Neuronal stem cell (in vitro differentiated cells): ENCODE results near the gene ZBTB44.

Experiments
- DNase-seq: peaks from one replicate; pipeline ENCODE4 v3.0.0-alpha.2; 2013; ENCODE audit warnings: low spot score
- H2AFZ ChIP-seq: one replicate; pipeline ENCODE4 v1.6.1; 2013; ENCODE audit warnings: mild to moderate bottlenecking, low read length, inconsistent platforms
- H2AK5ac ChIP-seq: 2 replicates; pipeline ENCODE4 v1.6.1; 2013; ENCODE audit warnings: low read depth, mild to moderate bottlenecking, inconsistent platforms, low read length, moderate library complexity, mixed read lengths
- H2BK120ac ChIP-seq: 2 replicates; pipeline ENCODE4 v1.6.1; 2013; ENCODE audit warnings: low read depth, mild to moderate bottlenecking, inconsistent platforms, low read length, moderate library complexity, mixed read lengths
- H2BK12ac ChIP-seq: one replicate; pipeline ENCODE4 v1.6.1; 2013; ENCODE audit warnings: low read length, inconsistent platforms
- H2BK15ac ChIP-seq: 2 replicates; pipeline ENCODE4 v1.6.1; 2013; ENCODE audit warnings: mild to moderate bottlenecking, low read length, inconsistent platforms, mixed read lengths
- H2BK5ac ChIP-seq: one replicate; pipeline ENCODE4 v1.6.1; 2013; ENCODE audit warnings: inconsistent platforms, mild to moderate bottlenecking, low read length, moderate library complexity
- H3K14ac ChIP-seq: one replicate; pipeline ENCODE4 v1.6.1; 2013; ENCODE audit warnings: low read length, inconsistent platforms
- H3K18ac ChIP-seq: 2 replicates; pipeline ENCODE4 v1.6.1; 2013; ENCODE audit warnings: low read length, inconsistent platforms
- H3K23ac ChIP-seq: 2 replicates; pipeline ENCODE4 v1.6.1; 2013; ENCODE audit warnings: low read depth, mild to moderate bottlenecking, mixed read lengths, low read length, inconsistent platforms; ENCODE audit not compliant: poor library complexity
- H3K27ac ChIP-seq: replicated peaks from 3 replicates; pipeline ENCODE4 v1.5.1; 2013; ENCODE audit warnings: low read length, inconsistent platforms
- H3K27me3 ChIP-seq, 3 experiments: 2 replicates each; pipeline ENCODE4 v1.6.1; 2013; ENCODE audit warnings: low read length in 3 of 3, mild to moderate bottlenecking in 2 of 3, inconsistent platforms in 1 of 3, low read depth in 1 of 3, mixed read lengths in 1 of 3, moderate library complexity in 1 of 3; ENCODE audit not compliant: control insufficient read depth in 3 of 3, insufficient read depth in 3 of 3
- H3K36me3 ChIP-seq, 2 donors: replicated peaks in 1 of 2; 2 replicates each; pipeline ENCODE4 v1.6.1; 2013; ENCODE audit warnings: low read length in 2 of 2; ENCODE audit not compliant: control insufficient read depth in 2 of 2, insufficient read depth in 2 of 2
- H3K4ac ChIP-seq: 2 replicates; pipeline ENCODE4 v1.6.1; 2013; ENCODE audit warnings: inconsistent platforms, mild to moderate bottlenecking, low read length, moderate library complexity
- H3K4me1 ChIP-seq, 2 donors: 1 replicate in 1 of 2; 2 replicates in 1 of 2; pipeline ENCODE4 v1.6.1; 2013; ENCODE audit warnings: low read length in 2 of 2, low read depth in 1 of 2; ENCODE audit not compliant: control insufficient read depth in 2 of 2, insufficient read depth in 1 of 2
- H3K4me2 ChIP-seq: one replicate; pipeline ENCODE4 v1.6.1; 2013; ENCODE audit warnings: mild to moderate bottlenecking, low read length, inconsistent platforms; ENCODE audit not compliant: insufficient read depth, poor library complexity, severe bottlenecking
- H3K4me3 ChIP-seq, 2 donors: 2 replicates each; pipeline ENCODE4 v1.5.1; 2013; ENCODE audit warnings: low read length in 2 of 2, mild to moderate bottlenecking in 2 of 2, inconsistent platforms in 1 of 2, moderate library complexity in 1 of 2
- H3K79me1 ChIP-seq: one replicate; pipeline ENCODE4 v1.6.1; 2013; ENCODE audit warnings: low read depth, mild to moderate bottlenecking, inconsistent platforms, low read length, moderate library complexity
- H3K9ac ChIP-seq: one replicate; pipeline ENCODE4 v1.6.1; 2013; ENCODE audit warnings: mild to moderate bottlenecking, low read depth, low read length, inconsistent platforms; ENCODE audit not compliant: poor library complexity
- H3K9me3 ChIP-seq, 2 donors: replicated peaks in 1 of 2; 2 replicates each; pipeline versions ENCODE3 to v1.6.1; 2013; ENCODE audit warnings: low read length in 2 of 2, mild to moderate bottlenecking in 2 of 2, inconsistent platforms in 1 of 2, low read depth in 1 of 2, mixed read lengths in 1 of 2, moderate library complexity in 1 of 2; ENCODE audit not compliant: control insufficient read depth in 2 of 2, insufficient read depth in 1 of 2
- H4K8ac ChIP-seq: one replicate; pipeline ENCODE4 v1.6.1; 2013; ENCODE audit warnings: low read depth, mild to moderate bottlenecking, inconsistent platforms, low read length, moderate library complexity
- H4K91ac ChIP-seq: one replicate; pipeline ENCODE4 v1.6.1; 2013; ENCODE audit warnings: low read length, low read depth, mild to moderate bottlenecking, inconsistent platforms; ENCODE audit not compliant: poor library complexity
- WGBS, 2 donors: extraction: QIAGEN DNeasy Blood & Tissue Kit; methylation state at CpG; one replicate each; pipeline ENCODE4 v1.1.7; 2013; ENCODE audit warnings: missing lambda C conversion rate in 2 of 2, mixed read lengths in 1 of 2; ENCODE audit not compliant: insufficient read length in 2 of 2, insufficient replicate concordance in 1 of 2; ENCODE audit errors: extremely low coverage in 2 of 2; 5-methylcytosine and 5-hydroxymethylcytosine counted together

The ZBTB44 gene

GRCh38 chr11:130180896-130181294 is 133.8 kb downstream of the ZBTB44 start:
- Histone ChIP-seq H4K8ac (no peak overlapping the region), H4K91ac (no peak overlapping the region), H2AFZ (no peak overlapping the region), H3K4me3 (no peak overlapping the region), H3K4me2 (no peak overlapping the region), H3K9me3 (peaks cover 0 to 2% of the 10 kb centered on the region in 2 donors), H2BK12ac (no peak overlapping the region), H3K27me3 (no peaks in the 10 kb centered on the region), H3K27ac (no peak overlapping the region), H3K18ac (no peak overlapping the region), H2BK15ac (peak overlapping the region; percentile 24), H2BK120ac (no peak overlapping the region), H3K14ac (no peak overlapping the region), H3K36me3 (no peaks in the 10 kb centered on the region), H3K79me1 (no peaks in the 10 kb centered on the region), H3K4me1 (peaks cover 0 to 4% of the 10 kb centered on the region in 2 donors), H2BK5ac (no peak overlapping the region), H3K4ac (no peak overlapping the region), H3K9ac (no peak overlapping the region), H3K23ac (no peak overlapping the region), H2AK5ac (peak overlapping the region; percentile 53)
- DNase-seq: no peak
- no CpG with 5 or more reads among the region's 8 CpGs for WGBS, 2 donors

DNA sequence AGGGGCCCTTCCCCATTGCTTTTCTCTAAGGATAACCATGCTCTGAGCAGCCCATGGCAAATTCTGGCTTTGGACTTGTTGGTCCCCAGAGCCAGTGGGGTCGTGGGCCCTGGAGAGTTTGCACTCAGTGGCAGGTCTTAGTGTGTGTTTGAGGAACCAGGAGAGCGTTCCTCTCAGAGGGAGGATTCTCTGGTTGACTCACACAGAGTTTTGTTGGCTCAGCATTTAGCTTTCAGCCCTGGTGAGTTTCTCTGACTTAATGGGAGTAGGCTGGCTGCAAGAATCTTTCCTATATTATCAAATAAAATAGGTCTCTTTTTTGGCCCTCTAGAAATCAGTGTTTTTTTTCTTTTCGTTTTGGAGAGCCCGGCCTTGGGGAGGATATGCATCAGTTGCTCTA is 134.2 kb downstream of the ZBTB44 start:
- Histone ChIP-seq H3K14ac (no peak overlapping the region), H2BK5ac (no peak overlapping the region), H2AFZ (no peak overlapping the region), H2BK15ac (no peak overlapping the region), H3K36me3 (no peaks in the 10 kb centered on the region), H3K4ac (no peak overlapping the region), H2AK5ac (no peak overlapping the region), H3K4me3 (no peak overlapping the region), H3K23ac (no peak overlapping the region), H4K91ac (no peak overlapping the region), H2BK12ac (no peak overlapping the region), H2BK120ac (no peak overlapping the region), H3K9ac (no peak overlapping the region), H3K4me1 (peaks cover 0 to 4% of the 10 kb centered on the region in 2 donors), H3K18ac (no peak overlapping the region), H3K9me3 (peaks cover 0 to 2% of the 10 kb centered on the region in 2 donors), H3K27ac (no peak overlapping the region), H4K8ac (no peak overlapping the region), H3K79me1 (no peaks in the 10 kb centered on the region), H3K27me3 (no peaks in the 10 kb centered on the region), H3K4me2 (no peak overlapping the region)
- WGBS, 2 donors: no CpG with 5 or more reads among the region's 4 CpGs
- no peak for DNase-seq

DNA sequence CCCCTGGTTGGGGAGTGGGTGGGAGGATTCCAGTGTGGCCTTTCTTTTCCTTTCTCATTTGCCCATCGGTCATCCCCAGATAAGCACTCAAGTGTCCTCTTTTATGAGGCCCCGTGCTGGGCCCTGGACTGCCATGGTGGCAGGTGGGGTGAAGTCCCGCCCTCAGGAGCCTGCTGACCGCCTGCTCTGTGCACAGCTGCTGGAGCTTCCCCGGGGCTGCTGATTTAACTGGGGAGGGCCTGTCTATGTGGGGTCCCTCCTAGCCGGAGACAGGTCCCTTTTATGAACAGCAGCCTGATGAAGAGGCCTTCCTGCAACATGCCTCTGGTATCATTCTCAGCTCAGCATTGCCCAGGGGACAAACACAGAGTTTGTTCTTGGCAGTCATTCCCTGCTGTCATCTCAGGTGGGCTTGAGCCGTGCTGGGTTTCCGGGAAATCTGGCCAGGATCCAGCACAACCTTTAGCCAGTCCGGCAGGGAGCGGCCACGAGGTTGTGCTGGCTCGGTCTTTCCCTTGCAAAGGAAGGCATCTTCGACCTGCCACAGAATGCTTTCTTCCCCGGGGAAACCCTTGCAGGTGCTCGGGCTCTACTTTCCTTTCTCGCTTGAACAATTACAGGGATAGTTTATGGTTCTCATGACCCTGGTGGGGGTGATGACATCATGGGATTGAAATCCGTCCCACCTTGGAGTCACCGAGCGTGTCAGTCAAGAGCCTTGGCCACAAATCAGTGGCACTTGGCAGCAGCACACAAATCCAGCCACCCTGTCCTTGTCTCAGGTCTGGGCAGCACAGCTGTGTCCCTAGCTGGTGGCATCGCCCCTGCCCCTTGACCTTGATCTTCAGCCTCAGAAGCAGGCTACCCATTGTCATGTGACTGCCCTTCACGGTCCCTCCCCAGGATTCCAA is 135.1 kb downstream of the ZBTB44 start:
- Histone ChIP-seq H3K18ac (no peak overlapping the region), H3K23ac (no peak overlapping the region), H2AFZ (peak overlapping the region; percentile 40), H3K4ac (no peak overlapping the region), H3K9me3 (peaks cover 0 to 2% of the 10 kb centered on the region in 2 donors), H3K14ac (no peak overlapping the region), H3K4me1 (peaks cover 0 to 4% of the 10 kb centered on the region in 2 donors), H2BK5ac (no peak overlapping the region), H2AK5ac (no peak overlapping the region), H2BK15ac (no peak overlapping the region), H3K4me3 (no peak overlapping the region), H2BK120ac (no peak overlapping the region), H3K27ac (no peak overlapping the region), H4K8ac (no peak overlapping the region), H3K4me2 (no peak overlapping the region), H3K27me3 (peaks cover 0 to 4% (median 0%) of the 10 kb centered on the region in 3 experiments), H3K36me3 (no peaks in the 10 kb centered on the region), H2BK12ac (no peak overlapping the region), H3K9ac (peak overlapping the region; percentile 66), H4K91ac (no peak overlapping the region), H3K79me1 (no peaks in the 10 kb centered on the region)
- no peak for DNase-seq
- WGBS, 2 donors: no CpG with 5 or more reads among the region's 21 CpGs
